Mesothelial cell of epicardium (in vitro differentiated cells): ENCODE measurements around the gene MACROD2. TPM values are rescaled to one million over a fixed set of nuclear protein-coding genes. Genes with fewer than 3 reads are reported as not detected.

Experiments
- DNase-seq, 2 experiments: peaks; one replicate each; pipeline ENCODE4 v3.0.0; 2021; ENCODE audit warnings: low spot score in 2 of 2; ENCODE audit not compliant: unreplicated experiment in 2 of 2
- H3K27ac Mint-ChIP-seq: 2 replicates; pipeline ENCODE4 v1.8.0; 2021; ENCODE audit warnings: mixed read lengths
- H3K27me3 Mint-ChIP-seq: 2 replicates; pipeline ENCODE4 v1.8.0; 2021; ENCODE audit warnings: low read depth, mixed read lengths
- H3K36me3 Mint-ChIP-seq: 2 replicates; pipeline ENCODE4 v1.8.0; 2021; ENCODE audit warnings: mixed read lengths
- H3K4me1 Mint-ChIP-seq: 2 replicates; pipeline ENCODE4 v1.8.0; 2021; ENCODE audit warnings: mixed read lengths
- H3K4me3 Mint-ChIP-seq: 2 replicates; pipeline ENCODE4 v1.8.0; 2021; ENCODE audit warnings: mild to moderate bottlenecking, moderate library complexity, mixed read lengths
- H3K9me3 Mint-ChIP-seq: 2 replicates; pipeline ENCODE4 v1.8.0; 2021; ENCODE audit warnings: mixed read lengths
- CTCF ChIP-seq: fragments of 200-600 bp; sonication (generic); IDR thresholded peaks from one replicate; pipeline ENCODE4 v1.5.0; 2021; ENCODE audit warnings: antibody characterized with exemption; ENCODE audit not compliant: unreplicated experiment
- total RNA-seq: library from RNA; stranded (reverse); gene quantifications from 3 replicates; pipeline ENCODE4 v1.2.1, GENCODE V29; 2021

The MACROD2 gene
- total RNA-seq, 1 donor from 2014 or later: 10.0 TPM

- Mint-ChIP-seq H3K4me3 (no peak overlapping the region), H3K36me3 (no peaks in the 10 kb centered on the region), H3K27ac (no peak overlapping the region), H3K9me3 (no peaks in the 10 kb centered on the region), H3K4me1 (peaks cover 9% of the 10 kb centered on the region), H3K27me3 (no peaks in the 10 kb centered on the region)
- no peak for TF ChIP-seq CTCF
- DNase-seq: no peak
These were observed 1292.8 kb downstream of the MACROD2 start for GRCh38 chr20:15288106-15288505.

DNA sequence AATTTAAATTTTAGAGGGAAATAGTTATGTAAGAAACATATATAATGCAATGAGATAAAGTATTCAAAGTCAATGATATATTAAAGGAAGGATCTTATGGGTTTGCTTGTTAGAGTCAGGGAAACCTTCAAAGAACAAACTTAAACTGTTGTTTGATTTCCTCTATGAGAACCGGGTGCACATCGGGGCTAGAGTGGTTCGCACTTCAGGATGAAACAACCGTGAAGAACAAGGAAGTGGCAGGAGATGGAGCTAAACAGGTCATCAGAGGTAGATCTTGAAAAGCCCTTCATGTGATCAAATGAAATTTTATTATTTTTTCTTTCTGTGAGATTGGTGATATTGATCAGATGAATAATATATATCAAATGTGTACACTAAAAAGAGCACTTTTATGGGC, 1294.0 kb downstream of the MACROD2 start:
- Mint-ChIP-seq H3K36me3 (no peaks in the 10 kb centered on the region), H3K27ac (no peak overlapping the region), H3K4me1 (peaks cover 9% of the 10 kb centered on the region), H3K9me3 (peaks cover 1% of the 10 kb centered on the region), H3K27me3 (no peaks in the 10 kb centered on the region), H3K4me3 (no peak overlapping the region)
- DNase-seq: no peak
- no peak for TF ChIP-seq CTCF

GRCh38 chr20:15292405-15292804, 1297.1 kb downstream of the MACROD2 start:
- Mint-ChIP-seq H3K4me3 (no peak overlapping the region), H3K4me1 (peaks cover 15% of the 10 kb centered on the region)
- no peak for TF ChIP-seq CTCF

GRCh38 chr20:15296422-15296821, 1301.1 kb downstream of the MACROD2 start:
- DNase-seq: no peak
- no peak for TF ChIP-seq CTCF
- Mint-ChIP-seq H3K4me1 (peaks cover 25% of the 10 kb centered on the region), H3K4me3 (no peak overlapping the region), H3K27me3 (no peaks in the 10 kb centered on the region), H3K9me3 (peaks cover 11% of the 10 kb centered on the region), H3K36me3 (peaks cover 3% of the 10 kb centered on the region), H3K27ac (no peak overlapping the region)

More at GRCh38 chr20:15292405-15292804, 1297.1 kb downstream of the MACROD2 start:
- H3K36me3 Mint-ChIP-seq: peaks cover 3% of the 10 kb centered on the region
- no peak overlapping the region for H3K27ac Mint-ChIP-seq
- no peaks in the 10 kb centered on the region for H3K27me3 Mint-ChIP-seq
- H3K9me3 Mint-ChIP-seq: peaks cover 11% of the 10 kb centered on the region
- no peak for DNase-seq

- Mint-ChIP-seq H3K27ac (no peak overlapping the region), H3K9me3 (peaks cover 11% of the 10 kb centered on the region), H3K36me3 (peaks cover 3% of the 10 kb centered on the region), H3K4me1 (peaks cover 25% of the 10 kb centered on the region), H3K27me3 (no peaks in the 10 kb centered on the region), H3K4me3 (no peak overlapping the region)
- DNase-seq: no peak
- TF ChIP-seq CTCF: no peak
These were observed 1302.0 kb downstream of the MACROD2 start for GRCh38 chr20:15297059-15297875.
